ENCODE results near the gene MS4A18.

Gene MS4A18

DNA sequence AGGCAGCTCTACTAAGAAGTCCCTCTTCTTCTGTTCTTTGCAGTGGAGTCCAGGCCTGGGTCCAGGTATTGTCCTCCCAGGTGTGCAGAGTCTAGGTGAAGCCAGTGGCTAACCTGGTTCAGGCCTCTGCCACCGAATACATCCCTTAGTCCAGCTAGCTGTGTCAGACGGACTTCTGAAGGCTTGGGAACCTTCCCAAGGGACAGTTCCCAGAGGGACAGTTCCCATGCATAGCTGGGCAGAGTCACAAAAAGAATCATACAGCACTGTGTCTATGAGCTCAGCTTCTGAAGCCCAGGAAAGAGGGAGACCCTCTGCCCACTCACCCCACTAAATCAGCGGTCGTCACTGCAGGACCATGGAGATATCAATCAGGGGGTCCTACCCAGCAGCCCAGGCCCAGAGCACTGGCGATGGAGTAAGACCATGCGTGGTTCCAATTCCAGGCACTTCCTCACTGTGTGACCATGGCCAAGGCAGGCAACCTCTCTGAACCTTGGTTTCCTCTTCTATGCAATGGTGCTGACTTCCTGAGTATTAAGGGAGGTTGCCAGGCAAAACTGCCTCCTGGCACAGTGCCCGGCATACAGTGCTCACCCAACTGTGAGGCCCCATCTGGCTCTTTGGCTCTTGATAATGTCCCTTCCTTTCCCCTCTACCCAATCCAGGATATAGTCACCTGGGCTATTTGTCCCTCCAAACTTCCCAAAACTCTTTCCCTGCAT, 64.0 kb downstream of the MS4A18 start:
- H3K27me3 ChIP-seq (ENCODE audit: insufficient read depth, insufficient read length) = no peaks in the 10 kb centered on the region
- no peak overlapping the region for H3K9ac ChIP-seq (ENCODE audit: insufficient read length, low read depth)
- no peak overlapping the region for H3K4me3 ChIP-seq (ENCODE audit: insufficient read length, low read depth)
- H3K9me3 ChIP-seq (ENCODE audit: insufficient read depth, low read length) = peaks cover 34% of the 10 kb centered on the region; the same call in 1 of the 2 replicates
- no peak for DNase-seq (ENCODE audit: low read depth, low spot score)
- peaks cover 5% of the 10 kb centered on the region for H3K4me1 ChIP-seq (ENCODE audit: insufficient read depth, insufficient read length)
- TF ChIP-seq SUZ12 (IDR thresholded peaks at IDR 0.05; ENCODE audit: extremely low read depth, insufficient read depth, insufficient read length) (no peak), YY1 (IDR thresholded peaks at IDR 0.05; ENCODE audit: insufficient read depth, insufficient read length) (no peak), ZNF274 (IDR thresholded peaks at IDR 0.05; ENCODE audit: low read depth, low read length) (no peak)
- H3K36me3 ChIP-seq (ENCODE audit: insufficient read depth, insufficient read length, low read length) = no peaks in the 10 kb centered on the region

GRCh38 chr11:60790726-60791125, 66.2 kb downstream of the MS4A18 start:
- Histone ChIP-seq H3K9ac (ENCODE audit: insufficient read length, low read depth) (no peak overlapping the region), H3K4me1 (ENCODE audit: insufficient read depth, insufficient read length) (peaks cover 5% of the 10 kb centered on the region), H3K36me3 (ENCODE audit: insufficient read depth, insufficient read length, low read length) (no peaks in the 10 kb centered on the region), H3K27me3 (ENCODE audit: insufficient read depth, insufficient read length) (no peaks in the 10 kb centered on the region), H3K4me3 (ENCODE audit: insufficient read length, low read depth) (no peak overlapping the region), H3K9me3 (ENCODE audit: insufficient read depth, low read length) (peaks cover 34% of the 10 kb centered on the region; the same call in 1 of the 2 replicates)
- no peak for DNase-seq (ENCODE audit: low read depth, low spot score)
- no peak for TF ChIP-seq ZNF274 (IDR thresholded peaks at IDR 0.05; ENCODE audit: low read depth, low read length)
- no peak for TF ChIP-seq YY1 (IDR thresholded peaks at IDR 0.05; ENCODE audit: insufficient read depth, insufficient read length)
- TF ChIP-seq SUZ12 (IDR thresholded peaks at IDR 0.05; ENCODE audit: extremely low read depth, insufficient read depth, insufficient read length) = no peak

GRCh38 chr11:60791153-60791933, 66.8 kb downstream of the MS4A18 start:
- no peaks in the 10 kb centered on the region for H3K4me1 ChIP-seq (ENCODE audit: insufficient read depth, insufficient read length)
- DNase-seq (ENCODE audit: low read depth, low spot score) = no peak
- H3K36me3 ChIP-seq (ENCODE audit: insufficient read depth, insufficient read length, low read length) = no peaks in the 10 kb centered on the region
- H3K9me3 ChIP-seq (ENCODE audit: insufficient read depth, low read length) = peaks cover 34% of the 10 kb centered on the region; the same call in 1 of the 2 replicates
- no peaks in the 10 kb centered on the region for H3K27me3 ChIP-seq (ENCODE audit: insufficient read depth, insufficient read length)
- no peak overlapping the region for H3K4me3 ChIP-seq (ENCODE audit: insufficient read length, low read depth)
- no peak overlapping the region for H3K9ac ChIP-seq (ENCODE audit: insufficient read length, low read depth)
- 0 out of 2 replicates have a peak, but pooled peaks have one; percentile 36 for TF ChIP-seq ZNF274 (IDR thresholded peaks at IDR 0.05; ENCODE audit: low read depth, low read length)
- no peak for TF ChIP-seq YY1 (IDR thresholded peaks at IDR 0.05; ENCODE audit: insufficient read depth, insufficient read length)
- TF ChIP-seq SUZ12 (IDR thresholded peaks at IDR 0.05; ENCODE audit: extremely low read depth, insufficient read depth, insufficient read length) = no peak

- H3K27me3 ChIP-seq (ENCODE audit: insufficient read depth, insufficient read length) = no peaks in the 10 kb centered on the region
- H3K9me3 ChIP-seq (ENCODE audit: insufficient read depth, low read length) = peaks cover 34% of the 10 kb centered on the region; the same call in 1 of the 2 replicates
- no peak overlapping the region for H3K4me3 ChIP-seq (ENCODE audit: insufficient read length, low read depth)
- H3K9ac ChIP-seq (ENCODE audit: insufficient read length, low read depth) = no peak overlapping the region
- no peak for DNase-seq (ENCODE audit: low read depth, low spot score)
- H3K4me1 ChIP-seq (ENCODE audit: insufficient read depth, insufficient read length) = no peaks in the 10 kb centered on the region
- TF ChIP-seq SUZ12 (IDR thresholded peaks at IDR 0.05; ENCODE audit: extremely low read depth, insufficient read depth, insufficient read length) (no peak), ZNF274 (IDR thresholded peaks at IDR 0.05; ENCODE audit: low read depth, low read length) (no peak), YY1 (IDR thresholded peaks at IDR 0.05; ENCODE audit: insufficient read depth, insufficient read length) (no peak)
- no peaks in the 10 kb centered on the region for H3K36me3 ChIP-seq (ENCODE audit: insufficient read depth, insufficient read length, low read length)
Measured at GRCh38 chr11:60792521-60792920, 68.0 kb downstream of the MS4A18 start.

Measured in NT2/D1 (cell line).